ENCODE data around the gene C17orf107. TPM values are rescaled to one million over a fixed set of nuclear protein-coding genes. Genes with fewer than 3 reads are reported as not detected.
A peak's percentile ranks its signal among the peaks of the same experiment; 100 is the strongest.

Gene C17orf107
- total RNA-seq, 2 experiments from 2014 or later: 1.9 TPM

DNA sequence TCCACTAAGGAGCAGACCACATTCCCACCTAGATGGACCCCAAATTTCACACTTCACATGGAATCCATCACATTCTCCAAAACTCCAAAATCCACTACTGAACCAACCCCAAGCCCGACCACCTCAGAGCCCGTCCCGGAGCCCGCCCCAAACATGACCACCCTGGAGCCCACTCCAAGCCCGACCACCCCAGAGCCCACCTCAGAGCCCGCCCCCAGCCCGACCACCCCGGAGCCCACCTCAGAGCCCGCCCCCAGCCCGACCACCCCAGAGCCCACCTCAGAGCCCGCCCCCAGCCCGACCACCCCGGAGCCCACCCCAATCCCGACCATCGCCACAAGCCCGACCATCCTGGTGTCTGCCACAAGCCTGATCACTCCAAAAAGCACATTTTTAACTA is 34.3 kb downstream of the C17orf107 start:
- Mint-ChIP-seq H3K4me3 (no peak overlapping the region), H3K4me1 (ENCODE audit: low read depth) (peaks cover 26% of the 10 kb centered on the region), H3K27ac (no peak overlapping the region), H3K27me3 (ENCODE audit: low read depth) (peaks cover 2% of the 10 kb centered on the region), H3K9me3 (no peaks in the 10 kb centered on the region), H3K36me3 (ENCODE audit: low read depth) (peaks cover 19% of the 10 kb centered on the region)
- DNase-seq: no peak
- CTCF ChIA-PET: interaction anchor here (1.0 kb wide), 1 partner anchor 53 kb away, joined by 4 read pairs; the partner anchor contains the start of gene CAMTA2
- intact Hi-C loops (cut with micrococcal nuclease): no loop called here

DNA sequence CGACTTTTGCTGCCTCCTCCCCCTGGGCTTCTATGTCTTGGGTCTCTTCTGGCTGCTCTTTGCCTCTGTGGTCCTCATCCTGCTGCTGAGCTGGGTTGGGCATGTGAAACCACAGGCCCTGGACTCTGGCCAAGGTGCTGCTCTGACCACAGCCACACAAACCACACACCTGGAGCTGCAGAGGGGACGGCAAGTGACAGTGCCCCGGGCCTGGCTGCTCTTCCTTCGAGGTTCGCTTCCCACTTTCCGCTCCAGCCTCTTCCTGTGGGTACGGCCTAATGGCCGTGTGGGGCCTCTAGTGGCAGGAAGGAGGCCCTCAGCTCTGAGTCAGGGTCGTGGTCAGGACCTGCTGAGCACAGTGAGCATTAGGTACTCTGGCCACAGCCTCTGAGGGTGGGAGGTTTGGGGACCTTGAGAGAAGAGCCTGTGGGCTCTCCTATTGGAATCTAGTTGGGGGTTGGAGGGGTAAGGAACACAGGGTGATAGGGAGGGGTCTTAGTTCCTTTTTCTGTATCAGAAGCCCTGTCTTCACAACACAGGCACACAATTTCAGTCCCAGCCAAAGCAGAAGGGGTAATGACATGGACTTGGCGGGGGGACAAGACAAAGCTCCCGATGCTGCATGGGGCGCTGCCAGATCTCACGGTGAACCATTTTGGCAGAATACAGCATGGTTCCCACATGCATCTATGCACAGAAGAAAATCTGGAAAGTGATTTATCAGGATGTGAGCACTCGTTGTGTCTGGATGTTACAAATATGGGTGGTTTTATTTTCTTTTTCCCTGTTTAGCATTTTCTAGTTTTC is 35.0 kb downstream of the C17orf107 start:
- intact Hi-C loops (cut with micrococcal nuclease): no loop called here

DNA sequence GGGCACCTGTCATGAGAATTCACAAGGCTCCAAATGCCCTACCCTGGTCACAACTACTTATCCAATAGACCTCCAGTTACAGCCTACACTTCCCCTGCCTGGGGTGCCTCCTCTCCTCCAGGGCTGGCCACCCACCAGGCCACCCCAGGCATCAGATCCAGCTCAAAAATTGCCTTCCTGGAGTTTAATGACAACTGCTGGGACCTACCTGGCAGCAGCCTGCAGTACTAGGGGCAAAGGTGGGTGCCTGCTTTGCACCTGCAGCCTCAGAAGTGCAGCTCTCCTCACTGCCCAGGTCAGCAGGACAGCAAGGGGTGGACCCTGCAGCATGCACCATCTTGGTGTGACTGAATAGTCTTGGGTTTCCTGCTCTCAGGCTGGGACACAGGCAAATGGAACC is 36.3 kb downstream of the C17orf107 start:
- no peaks in the 10 kb centered on the region for H3K9me3 Mint-ChIP-seq
- peak overlapping the region; percentile 19 for H3K27ac Mint-ChIP-seq
- intact Hi-C loops (cut with micrococcal nuclease): no loop called here
- H3K4me1 Mint-ChIP-seq (ENCODE audit: low read depth): peaks cover 29% of the 10 kb centered on the region
- CTCF ChIA-PET: no interaction called here
- no peak for DNase-seq
- H3K36me3 Mint-ChIP-seq (ENCODE audit: low read depth): peaks cover 28% of the 10 kb centered on the region
- no peak overlapping the region for H3K4me3 Mint-ChIP-seq
- peaks cover 2% of the 10 kb centered on the region for H3K27me3 Mint-ChIP-seq (ENCODE audit: low read depth)

More for the DNA sequence above, 35.0 kb downstream of the C17orf107 start:
- DNase-seq: peak; percentile 19
- H3K4me1 Mint-ChIP-seq (ENCODE audit: low read depth): peaks cover 29% of the 10 kb centered on the region
- no peaks in the 10 kb centered on the region for H3K9me3 Mint-ChIP-seq
- H3K36me3 Mint-ChIP-seq (ENCODE audit: low read depth): peaks cover 22% of the 10 kb centered on the region
- no peak overlapping the region for H3K4me3 Mint-ChIP-seq
- no peak overlapping the region for H3K27ac Mint-ChIP-seq
- CTCF ChIA-PET: interaction anchor here (1.0 kb wide), 1 partner anchor 53 kb away, joined by 4 read pairs; the partner anchor contains the start of gene CAMTA2
- peaks cover 2% of the 10 kb centered on the region for H3K27me3 Mint-ChIP-seq (ENCODE audit: low read depth)

DNA sequence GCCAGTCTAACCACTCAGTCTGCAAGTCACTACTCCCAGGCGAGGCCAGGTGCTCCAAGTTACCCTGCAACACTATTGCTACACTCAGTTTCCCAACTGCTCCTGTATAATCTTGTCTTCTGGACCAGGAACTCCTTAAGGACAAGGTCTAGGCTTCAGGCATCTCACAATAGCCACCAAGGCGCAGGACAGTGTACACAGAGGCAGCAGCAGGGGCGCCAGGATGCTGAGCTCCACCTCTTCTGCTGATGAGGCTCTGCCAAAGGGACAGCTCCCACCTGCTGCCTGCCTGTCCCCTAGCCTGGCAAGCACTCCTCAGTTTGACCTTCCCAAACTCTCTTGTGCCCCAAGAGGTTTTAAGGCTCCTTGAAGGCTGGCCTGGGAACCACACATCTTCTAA is 37.1 kb downstream of the C17orf107 start:
- Mint-ChIP-seq H3K4me3 (no peak overlapping the region), H3K4me1 (ENCODE audit: low read depth) (peaks cover 35% of the 10 kb centered on the region), H3K9me3 (no peaks in the 10 kb centered on the region), H3K27me3 (ENCODE audit: low read depth) (peaks cover 2% of the 10 kb centered on the region), H3K36me3 (ENCODE audit: low read depth) (peaks cover 34% of the 10 kb centered on the region), H3K27ac (peak overlapping the region; percentile 10)
- intact Hi-C loops (cut with micrococcal nuclease): no loop called here
- CTCF ChIA-PET: no interaction called here
- no peak for DNase-seq

DNA sequence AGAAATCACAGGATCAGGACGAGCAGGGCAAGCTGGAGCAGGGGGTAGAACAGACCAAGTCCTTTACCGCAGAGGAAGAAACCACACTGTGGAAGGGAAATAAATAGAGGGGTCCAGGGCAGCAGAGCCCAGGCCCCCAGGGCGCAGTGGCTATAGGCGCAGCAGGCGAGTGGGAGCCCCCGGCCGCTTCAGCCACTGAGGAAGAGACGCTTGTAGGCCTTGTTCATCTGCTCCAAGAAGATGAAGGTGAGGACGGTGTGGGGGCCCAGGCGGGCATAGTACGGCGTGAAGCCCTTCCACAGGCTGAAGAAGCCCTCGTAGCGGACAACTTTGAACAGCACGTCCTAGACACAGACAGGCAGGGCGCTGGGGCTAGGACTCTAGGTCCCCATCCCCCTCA is 38.2 kb downstream of the C17orf107 start:
- Mint-ChIP-seq H3K27ac (no peak overlapping the region), H3K4me3 (no peak overlapping the region), H3K36me3 (ENCODE audit: low read depth) (peaks cover 44% of the 10 kb centered on the region), H3K27me3 (ENCODE audit: low read depth) (peaks cover 2% of the 10 kb centered on the region), H3K4me1 (ENCODE audit: low read depth) (peaks cover 46% of the 10 kb centered on the region), H3K9me3 (no peaks in the 10 kb centered on the region)
- intact Hi-C loops (cut with micrococcal nuclease): no loop called here
- no peak for DNase-seq
- CTCF ChIA-PET: no interaction called here

DNA sequence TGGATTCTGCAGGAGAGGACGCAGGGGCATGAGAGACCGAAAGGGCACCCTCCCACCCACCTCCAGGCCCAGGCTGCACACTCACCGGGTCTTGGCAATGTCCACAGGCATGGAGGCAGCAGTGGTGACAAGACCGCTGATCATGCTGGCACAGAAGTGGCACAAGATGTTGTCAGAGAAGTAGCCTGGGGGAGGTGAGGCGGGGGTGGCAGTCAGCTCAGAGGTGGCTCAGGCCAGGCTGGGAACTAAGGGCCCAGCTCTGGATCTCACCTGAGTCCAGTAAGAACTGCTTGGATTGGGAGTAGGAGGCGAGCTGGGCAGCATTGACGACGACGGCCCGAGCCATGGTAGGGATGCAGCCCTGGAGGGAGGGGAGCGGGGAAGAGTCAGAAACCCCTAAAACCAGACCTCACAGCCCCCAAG is 38.7 kb downstream of the C17orf107 start:
- DNase-seq: no peak
- Mint-ChIP-seq H3K4me1 (ENCODE audit: low read depth) (peaks cover 52% of the 10 kb centered on the region), H3K9me3 (no peaks in the 10 kb centered on the region), H3K36me3 (ENCODE audit: low read depth) (peaks cover 49% of the 10 kb centered on the region), H3K4me3 (peak overlapping the region; percentile 94), H3K27me3 (ENCODE audit: low read depth) (peaks cover 2% of the 10 kb centered on the region), H3K27ac (peak overlapping the region; percentile 86)
- intact Hi-C loops (cut with micrococcal nuclease): no loop called here
- CTCF ChIA-PET: interaction anchor here (0.5 kb wide), 1 partner anchor 15 kb away, joined by 3 read pairs; no protein-coding TSS in a partner anchor

DNA sequence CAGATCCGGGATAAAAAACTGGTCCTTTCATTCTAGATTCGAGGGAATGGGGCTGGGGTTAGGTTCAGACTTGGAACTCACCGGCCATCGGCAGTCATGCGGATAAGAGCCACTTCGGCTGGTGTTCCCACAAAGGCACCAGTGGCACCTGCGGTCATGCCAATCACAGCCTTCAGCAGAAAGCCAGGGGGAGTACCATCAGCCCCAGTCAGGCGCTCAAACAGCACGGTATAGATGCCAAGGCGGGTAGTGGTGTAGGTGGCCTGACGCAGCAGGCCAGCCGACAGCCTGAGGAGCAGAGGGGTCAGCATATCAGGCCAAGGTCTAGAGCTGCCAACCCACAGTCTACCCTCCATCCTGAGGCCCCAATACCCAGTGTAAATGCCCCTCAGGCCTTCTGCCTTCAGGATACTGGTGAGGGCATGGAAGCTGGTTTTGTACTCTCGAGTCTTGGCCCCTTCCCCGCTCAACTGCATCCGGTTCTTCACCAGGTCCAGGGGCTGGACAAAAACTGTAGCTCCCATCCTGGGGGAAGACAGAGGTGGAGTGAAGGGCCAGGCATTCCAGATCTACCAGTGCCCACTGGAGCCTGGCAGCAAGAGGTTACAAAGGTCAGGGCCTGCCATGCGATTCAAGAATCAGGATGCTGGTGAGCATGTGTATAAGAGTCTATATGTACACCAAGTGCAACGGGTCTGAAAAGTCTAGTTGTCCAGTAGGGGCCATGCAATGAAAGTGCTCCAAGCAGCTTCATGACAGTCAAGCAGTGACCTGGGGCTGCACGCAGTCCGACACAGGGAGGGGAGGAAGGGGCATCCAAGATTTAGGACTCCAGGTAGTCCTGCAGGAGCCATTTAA is 39.6 kb downstream of the C17orf107 start:
- no peak for DNase-seq
- H3K27ac Mint-ChIP-seq: peak overlapping the region; percentile 86
- H3K4me3 Mint-ChIP-seq: peak overlapping the region; percentile 94
- intact Hi-C loops (cut with micrococcal nuclease): no loop called here
- no peaks in the 10 kb centered on the region for H3K9me3 Mint-ChIP-seq
- peaks cover under 1% of the 10 kb centered on the region for H3K27me3 Mint-ChIP-seq (ENCODE audit: low read depth)
- peaks cover 54% of the 10 kb centered on the region for H3K4me1 Mint-ChIP-seq (ENCODE audit: low read depth)
- H3K36me3 Mint-ChIP-seq (ENCODE audit: low read depth): peaks cover 53% of the 10 kb centered on the region
- CTCF ChIA-PET: interaction anchor here (1.2 to 2.8 kb wide), 4 partner anchors 13 to 149 kb away, joined by 3 to 15 read pairs (median 4); partner anchors contain the start of gene C17orf107

DNA sequence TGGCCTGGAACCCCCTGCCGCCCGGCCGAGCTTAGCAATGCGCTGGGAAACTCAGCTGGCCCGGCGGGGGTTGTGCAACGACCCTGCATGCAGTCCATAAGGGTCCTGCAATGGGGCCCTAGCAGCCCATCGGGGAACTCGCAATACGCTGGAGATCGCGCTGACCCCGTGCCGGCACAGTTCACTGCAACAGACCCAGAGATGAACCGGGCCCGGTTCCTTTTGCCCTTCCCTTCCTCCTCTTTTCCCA is 40.1 kb downstream of the C17orf107 start:
- Mint-ChIP-seq H3K4me3 (peak overlapping the region; percentile 94), H3K36me3 (ENCODE audit: low read depth) (peaks cover 57% of the 10 kb centered on the region), H3K9me3 (no peaks in the 10 kb centered on the region), H3K4me1 (ENCODE audit: low read depth) (peaks cover 54% of the 10 kb centered on the region), H3K27me3 (ENCODE audit: low read depth) (no peaks in the 10 kb centered on the region), H3K27ac (peak overlapping the region; percentile 86)
- peak; percentile 27 for DNase-seq
- CTCF ChIA-PET: interaction anchor here (1.2 to 2.8 kb wide), 5 partner anchors 13 to 149 kb away, joined by 3 to 15 read pairs (median 4); partner anchors contain the start of genes C17orf107 and SPAG7
- intact Hi-C loops (cut with micrococcal nuclease): no loop called here

DNA sequence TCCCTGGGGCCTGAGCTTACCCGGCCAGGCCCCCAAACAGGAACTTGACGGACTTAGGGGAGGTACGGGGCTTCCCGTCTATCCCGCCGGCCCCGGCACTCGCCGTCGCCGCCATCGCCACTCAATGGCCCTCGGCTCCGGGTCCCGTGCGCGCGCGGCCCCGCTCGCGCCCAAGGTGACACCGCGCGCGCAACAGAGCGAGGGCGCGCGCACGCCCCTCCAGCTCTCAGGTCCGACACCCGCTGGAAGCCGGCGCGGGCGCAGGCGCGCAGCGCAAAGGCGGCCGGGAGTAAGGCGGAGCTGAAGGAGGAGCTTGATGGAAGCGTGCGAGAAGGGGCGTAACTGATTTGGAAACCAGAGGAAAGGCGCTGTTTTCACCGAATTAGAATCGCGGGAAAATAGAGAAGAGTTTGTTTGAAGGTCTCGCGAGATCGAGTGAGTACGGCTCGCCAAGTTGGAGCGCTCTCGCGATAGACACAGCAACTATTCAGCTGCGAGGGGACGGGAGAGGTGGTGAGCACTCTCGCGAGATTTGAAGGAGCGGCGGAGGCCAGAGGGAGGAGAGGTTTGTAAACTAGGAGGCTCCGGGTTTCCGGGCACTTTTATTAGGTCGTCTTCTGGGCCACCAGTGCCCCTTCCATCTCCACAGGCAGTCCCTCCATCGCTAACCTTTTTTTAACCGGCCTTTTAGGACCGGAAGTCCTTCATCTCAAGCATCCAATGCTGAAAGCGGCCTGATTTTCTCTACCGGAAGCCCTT is 40.6 kb downstream of the C17orf107 start, which contains the start of the genes RNF167 and SLC25A11:
RNF167 (plus strand) TSS at position 473 of the 759 bp plus-strand sequence. CDS start 642 bp downstream, outside the sequence.
SLC25A11 (minus strand) TSS at position 251 of the 759 bp plus-strand sequence; CDS start at position 115, 136 bp downstream.
- Mint-ChIP-seq H3K4me3 (peak within 1 kb of the TSS; percentile 94), H3K4me1 (ENCODE audit: low read depth) (peaks cover 56% of the 10 kb centered on the region), H3K36me3 (ENCODE audit: low read depth) (peaks cover 62% of the 10 kb centered on the region), H3K27ac (peak within 1 kb of the TSS; percentile 99), H3K9me3 (no peaks in the 10 kb centered on the region), H3K27me3 (ENCODE audit: low read depth) (no peaks in the 10 kb centered on the region)
- peak; percentile 98 for DNase-seq
- CTCF ChIA-PET: interaction anchor here (0.7 to 2.8 kb wide), 6 partner anchors 12 to 150 kb away, joined by 3 to 15 read pairs (median 4); partner anchors contain the start of genes C17orf107 and SPAG7
- intact Hi-C loops (cut with micrococcal nuclease): loop anchor here (1.0 to 10.0 kb wide), 11 partner anchors 8 to 975 kb away; partner anchors contain the start of genes ARRB2, ATP2A3, C17orf107 and CAMTA2

DNA sequence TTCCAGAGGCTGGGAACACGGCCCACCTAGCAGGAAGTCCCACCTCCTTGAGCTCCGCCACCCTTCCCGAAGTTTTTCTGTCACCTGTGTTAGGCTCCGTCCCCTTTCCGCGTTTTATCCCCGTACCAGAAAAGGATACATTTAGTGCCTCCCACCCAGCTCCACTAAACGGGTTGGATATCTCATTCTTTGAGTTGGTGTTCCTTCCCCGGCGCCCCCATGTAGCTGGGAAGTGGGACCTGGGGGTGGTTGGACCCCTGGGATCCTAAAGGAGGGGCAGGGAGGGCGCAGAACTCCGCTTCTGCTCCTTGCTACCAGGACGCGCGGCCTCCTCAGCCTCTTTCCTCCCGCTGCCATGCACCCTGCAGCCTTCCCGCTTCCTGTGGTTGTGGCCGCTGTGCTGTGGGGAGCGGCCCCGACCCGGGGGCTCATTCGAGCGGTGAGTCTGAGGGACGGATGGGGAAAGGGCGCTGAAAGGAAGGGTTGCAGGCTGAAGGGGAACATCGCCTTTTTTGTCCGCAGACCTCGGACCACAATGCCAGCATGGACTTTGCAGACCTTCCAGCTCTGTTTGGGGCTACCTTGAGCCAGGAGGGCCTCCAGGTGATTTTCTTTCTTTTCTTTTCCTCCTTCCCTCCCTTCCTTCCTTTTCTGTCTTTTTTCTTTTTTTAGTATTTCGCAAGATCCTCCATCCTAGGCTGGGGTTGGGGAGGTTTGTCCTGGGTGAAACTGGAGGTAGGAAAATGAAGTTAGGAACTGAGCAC is 41.4 kb downstream of the C17orf107 start:
- intact Hi-C loops (cut with micrococcal nuclease): loop anchor here (1.0 to 10.0 kb wide), 11 partner anchors 8 to 976 kb away; partner anchors contain the start of genes ARRB2, ATP2A3, C17orf107 and CAMTA2
- Mint-ChIP-seq H3K27me3 (ENCODE audit: low read depth) (no peaks in the 10 kb centered on the region), H3K27ac (peak overlapping the region; percentile 99), H3K4me3 (peak overlapping the region; percentile 94), H3K9me3 (no peaks in the 10 kb centered on the region), H3K4me1 (ENCODE audit: low read depth) (peaks cover 64% of the 10 kb centered on the region), H3K36me3 (ENCODE audit: low read depth) (peaks cover 69% of the 10 kb centered on the region)
- DNase-seq: peak; percentile 69
- CTCF ChIA-PET: interaction anchor here (0.7 to 2.8 kb wide), 5 partner anchors 11 to 151 kb away, joined by 3 to 15 read pairs (median 4); partner anchors contain the start of gene SPAG7

DNA sequence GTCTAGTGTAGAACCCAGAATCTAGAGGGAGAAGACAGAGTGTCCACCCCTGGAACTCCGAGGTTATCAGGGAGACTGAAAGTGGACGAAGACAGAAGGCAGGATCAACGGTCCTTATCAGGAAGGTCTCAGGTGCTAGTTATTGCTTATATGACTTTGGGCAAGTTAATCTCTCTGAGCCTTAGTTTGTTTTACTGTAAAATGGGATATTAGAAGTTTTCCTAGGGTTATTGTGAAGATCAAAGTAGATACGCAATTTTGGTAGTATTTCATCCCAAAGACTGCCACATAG is 41.9 kb downstream of the C17orf107 start:
- Mint-ChIP-seq H3K27ac (peak overlapping the region; percentile 99), H3K36me3 (ENCODE audit: low read depth) (peaks cover 71% of the 10 kb centered on the region), H3K4me1 (ENCODE audit: low read depth) (peaks cover 64% of the 10 kb centered on the region), H3K27me3 (ENCODE audit: low read depth) (no peaks in the 10 kb centered on the region), H3K4me3 (peak overlapping the region; percentile 94), H3K9me3 (no peaks in the 10 kb centered on the region)
- CTCF ChIA-PET: no interaction called here
- intact Hi-C loops (cut with micrococcal nuclease): loop anchor here (2.0 to 10.0 kb wide), 7 partner anchors 32 to 976 kb away; partner anchors contain the start of genes ARRB2, ATP2A3, C17orf107 and MED11
- DNase-seq: no peak
